ENCODE results near the gene EID1. TPM values are rescaled to one million over a fixed set of nuclear protein-coding genes. Genes with fewer than 3 reads are reported as not detected.

EID1 gene
- total RNA-seq, 2 donors from 2014 or later, result 67.5 to 96.9 TPM

DNA sequence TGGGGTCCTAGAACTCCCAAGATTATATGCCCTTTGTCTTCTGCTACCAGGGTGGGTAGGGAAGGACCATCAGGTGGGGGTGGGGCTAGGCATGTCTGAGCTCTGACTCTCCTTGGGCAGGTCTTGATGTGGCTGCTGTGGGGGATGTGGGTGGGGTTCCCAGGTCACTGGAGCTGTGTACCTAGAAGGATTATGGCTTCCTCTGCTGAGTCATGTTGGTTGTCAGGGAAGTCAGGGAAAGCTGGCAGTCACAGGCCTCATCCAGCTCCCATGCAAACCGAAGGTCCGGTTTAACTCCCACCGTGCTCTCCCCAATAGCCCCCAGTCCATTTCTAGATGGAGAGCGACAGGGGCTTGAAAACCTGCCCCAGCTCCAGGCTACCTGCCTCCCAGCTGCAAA lies 35.2 kb downstream of the EID1 start:
- H3K4me3 Mint-ChIP-seq, result no peak overlapping the region
- no peak for ATAC-seq (replicated peaks)
- H3K36me3 Mint-ChIP-seq (ENCODE audit: low read depth), result no peaks in the 10 kb centered on the region
- H3K27ac Mint-ChIP-seq, result no peak overlapping the region
- no peaks in the 10 kb centered on the region for H3K9me3 Mint-ChIP-seq
- H3K27me3 Mint-ChIP-seq, result peaks cover 18% of the 10 kb centered on the region
- H3K4me1 Mint-ChIP-seq, result no peaks in the 10 kb centered on the region

DNA sequence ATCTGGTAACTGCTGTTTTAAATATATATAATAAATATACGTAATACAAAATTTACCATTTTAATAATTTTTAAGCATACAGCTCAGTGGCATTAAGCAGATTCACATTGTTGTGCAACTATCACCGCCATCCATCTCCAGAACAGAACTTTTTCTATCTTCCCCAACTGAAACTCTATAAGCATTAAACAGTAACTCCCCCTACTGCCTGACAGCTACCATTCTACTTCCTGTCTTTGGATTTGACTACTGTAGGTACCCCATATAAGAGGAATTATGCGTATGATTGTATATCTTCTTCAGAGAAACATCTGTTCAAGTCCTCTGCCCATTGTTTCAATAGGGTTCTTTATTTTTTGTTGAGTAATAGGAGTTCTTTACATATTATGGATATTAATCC lies 36.8 kb downstream of the EID1 start:
- no peaks in the 10 kb centered on the region for H3K36me3 Mint-ChIP-seq (ENCODE audit: low read depth)
- H3K27ac Mint-ChIP-seq, result no peak overlapping the region
- no peaks in the 10 kb centered on the region for H3K4me1 Mint-ChIP-seq
- H3K4me3 Mint-ChIP-seq, result no peak overlapping the region
- H3K9me3 Mint-ChIP-seq, result no peaks in the 10 kb centered on the region
- peaks cover 25% of the 10 kb centered on the region for H3K27me3 Mint-ChIP-seq
- no peak for ATAC-seq (replicated peaks)

DNA sequence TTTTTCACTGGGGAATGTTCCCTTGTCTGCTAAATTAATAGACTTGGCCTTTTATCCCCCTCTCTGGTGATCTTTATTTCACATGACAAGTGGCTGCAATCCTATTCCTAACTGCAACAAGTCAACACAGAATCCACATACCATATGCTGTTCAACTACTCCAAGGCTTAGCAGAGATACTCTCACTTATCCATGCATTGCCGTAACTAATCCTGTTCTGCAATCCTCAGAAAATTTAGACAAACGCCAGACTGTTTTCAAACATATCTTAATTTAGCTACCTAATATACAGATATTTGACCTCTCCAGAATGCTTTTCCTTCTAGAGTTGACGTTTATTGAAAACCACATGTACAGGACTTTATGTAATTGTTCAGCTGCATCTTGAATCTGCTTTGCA lies 37.9 kb downstream of the EID1 start:
- Mint-ChIP-seq H3K27me3 (peaks cover 23% of the 10 kb centered on the region), H3K27ac (no peak overlapping the region), H3K36me3 (ENCODE audit: low read depth) (no peaks in the 10 kb centered on the region), H3K4me3 (no peak overlapping the region), H3K9me3 (no peaks in the 10 kb centered on the region), H3K4me1 (no peaks in the 10 kb centered on the region)
- no peak for ATAC-seq (replicated peaks)

DNA sequence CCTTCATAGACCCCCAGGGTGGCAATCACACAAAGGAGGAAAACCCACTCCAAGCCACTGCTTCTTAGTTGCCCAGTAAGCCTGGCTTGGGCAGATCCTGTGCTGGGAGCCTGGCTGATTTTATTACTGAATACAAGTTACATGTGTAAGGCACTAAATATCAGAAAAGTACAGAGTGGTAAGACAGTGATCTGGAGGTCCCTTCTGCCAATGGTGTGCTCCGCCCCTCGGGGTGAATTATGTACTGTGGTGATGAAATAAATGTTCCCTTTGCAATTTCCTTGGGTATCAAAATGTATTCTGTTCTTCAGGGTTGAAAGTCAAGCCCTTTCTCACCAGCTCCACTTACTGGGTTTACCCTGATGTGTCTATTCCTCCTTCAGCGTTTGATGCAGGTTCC lies 38.8 kb downstream of the EID1 start:
- no peak for ATAC-seq (replicated peaks)
- H3K36me3 Mint-ChIP-seq (ENCODE audit: low read depth), result no peaks in the 10 kb centered on the region
- no peak overlapping the region for H3K4me3 Mint-ChIP-seq
- no peaks in the 10 kb centered on the region for H3K4me1 Mint-ChIP-seq
- H3K27me3 Mint-ChIP-seq, result peaks cover 26% of the 10 kb centered on the region
- no peak overlapping the region for H3K27ac Mint-ChIP-seq
- no peaks in the 10 kb centered on the region for H3K9me3 Mint-ChIP-seq

DNA sequence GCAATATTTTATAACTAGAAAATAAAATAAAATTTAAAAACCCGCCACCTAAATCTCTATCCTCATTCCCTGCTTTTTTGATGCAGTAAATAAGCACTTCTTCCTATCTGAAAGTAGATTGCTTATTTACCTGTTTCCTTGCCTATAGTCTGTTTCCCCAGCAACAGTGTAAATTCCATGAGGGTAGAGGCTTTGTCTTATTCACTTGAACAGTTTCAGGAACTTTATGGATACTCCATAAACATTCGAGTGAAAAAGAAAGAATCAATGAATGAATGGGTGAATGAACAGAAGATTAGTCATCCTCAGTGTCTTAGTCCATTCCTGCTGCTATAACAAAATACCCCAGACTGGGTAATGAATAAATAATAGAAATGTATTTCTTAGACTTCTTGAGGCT lies 44.1 kb downstream of the EID1 start:
- Mint-ChIP-seq H3K27ac (no peak overlapping the region), H3K4me3 (no peak overlapping the region), H3K27me3 (peaks cover 32% of the 10 kb centered on the region), H3K9me3 (peaks cover 6% of the 10 kb centered on the region), H3K4me1 (peaks cover 11% of the 10 kb centered on the region), H3K36me3 (ENCODE audit: low read depth) (no peaks in the 10 kb centered on the region)
- no peak for ATAC-seq (replicated peaks)

DNA sequence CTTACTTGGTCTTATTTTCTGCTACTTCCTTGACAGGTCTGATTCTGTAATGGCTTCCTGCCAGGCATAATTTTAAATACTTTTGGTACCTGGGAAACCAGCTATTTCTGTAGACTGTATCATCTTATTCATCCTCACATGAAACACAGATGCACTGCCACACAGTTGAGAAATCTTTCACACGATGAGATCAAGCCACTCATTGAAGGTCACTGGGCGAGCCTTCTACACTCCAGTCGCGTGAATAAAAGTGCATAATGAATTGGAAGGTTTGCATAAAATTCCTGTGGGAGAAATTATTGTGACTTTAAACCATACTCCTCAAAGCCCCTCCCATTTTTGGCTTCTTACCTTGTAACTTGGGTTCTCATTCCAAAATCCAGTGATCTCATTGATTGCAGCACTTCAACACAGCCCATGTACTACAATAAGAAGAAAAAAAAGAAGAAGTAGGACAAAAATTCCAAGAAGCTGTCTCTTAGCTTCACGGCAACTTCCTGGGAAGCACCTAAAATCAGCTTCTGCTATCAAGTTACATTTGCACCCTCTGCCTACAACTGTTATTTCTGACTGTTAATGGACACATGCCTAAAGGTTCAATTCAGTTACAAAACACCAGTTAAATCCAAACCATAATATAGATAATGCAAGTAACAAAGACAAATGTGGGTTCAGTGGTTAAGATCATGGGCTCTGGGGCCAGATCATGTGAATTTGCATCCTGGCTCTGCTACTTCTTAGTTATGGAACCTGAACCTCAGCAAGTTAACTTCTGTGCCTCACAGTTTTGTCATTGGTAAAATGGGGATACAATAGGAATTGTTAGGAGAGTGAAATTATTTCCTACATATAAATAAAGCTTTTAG lies 46.8 kb downstream of the EID1 start:
- Mint-ChIP-seq H3K36me3 (ENCODE audit: low read depth) (no peaks in the 10 kb centered on the region), H3K4me3 (peak overlapping the region; percentile 46), H3K4me1 (peaks cover 30% of the 10 kb centered on the region), H3K27ac (peak overlapping the region; percentile 87), H3K9me3 (peaks cover 6% of the 10 kb centered on the region), H3K27me3 (peaks cover 27% of the 10 kb centered on the region)
- no peak for ATAC-seq (replicated peaks)

DNA sequence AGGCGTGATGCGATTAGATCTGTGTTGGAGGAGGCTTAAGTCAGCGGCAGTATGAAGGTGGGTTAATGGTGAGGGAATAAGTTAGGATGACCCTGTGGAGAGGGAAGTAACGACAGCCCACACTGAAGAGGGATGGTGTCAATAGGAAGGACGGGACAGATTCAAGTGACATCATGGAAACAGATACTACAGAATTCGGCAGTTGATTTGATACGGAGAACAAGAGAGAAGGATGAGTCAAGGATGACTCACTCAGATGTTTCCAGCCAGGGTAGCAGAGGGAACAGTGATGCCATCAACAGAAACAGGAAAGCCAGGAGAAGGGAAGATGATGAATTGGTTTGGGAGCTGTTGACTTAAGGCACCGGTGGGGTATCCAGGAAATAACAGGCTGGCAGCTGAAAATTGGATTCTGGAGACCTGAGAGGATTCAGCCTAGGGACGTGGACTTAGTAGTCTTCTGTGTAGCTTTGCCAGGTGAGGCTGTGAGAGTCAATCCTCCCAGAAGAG lies 47.8 kb downstream of the EID1 start:
- Mint-ChIP-seq H3K27ac (peak overlapping the region; percentile 87), H3K4me1 (peaks cover 30% of the 10 kb centered on the region), H3K4me3 (peak overlapping the region; percentile 46), H3K27me3 (peaks cover 24% of the 10 kb centered on the region), H3K9me3 (peaks cover 6% of the 10 kb centered on the region), H3K36me3 (ENCODE audit: low read depth) (no peaks in the 10 kb centered on the region)
- peak; percentile 63 for ATAC-seq (replicated peaks)

DNA sequence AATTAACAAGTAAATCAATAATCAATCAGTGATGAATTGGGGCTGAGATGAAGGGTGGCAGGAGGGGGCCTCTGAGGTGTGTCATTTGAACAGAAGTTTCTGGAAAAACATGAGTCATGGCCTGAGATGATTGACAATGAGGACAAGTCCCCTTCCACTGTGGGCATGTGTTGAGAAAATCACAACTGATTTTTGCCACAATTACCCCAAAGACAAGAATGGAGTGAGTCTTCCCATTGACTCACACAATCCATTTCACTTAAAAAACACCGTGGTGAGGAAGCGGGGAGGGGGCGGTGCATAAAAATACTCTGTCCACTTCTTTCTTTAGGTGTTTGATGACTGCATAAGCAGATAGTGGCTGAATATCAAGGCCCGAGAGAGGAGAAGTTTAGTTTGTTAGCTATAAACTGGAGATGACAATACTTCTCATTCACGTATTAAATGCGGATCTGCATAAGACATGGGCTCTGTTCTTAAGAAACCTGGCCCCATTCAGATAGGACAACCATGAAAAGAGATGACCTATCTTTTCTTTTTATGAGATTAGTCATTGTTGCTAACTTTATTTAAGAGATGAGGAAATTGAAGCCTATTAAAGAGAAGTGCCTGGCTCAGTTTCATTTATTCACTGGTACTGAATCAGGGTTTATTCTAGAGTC lies 51.1 kb downstream of the EID1 start:
- peak overlapping the region; percentile 41 for H3K4me3 Mint-ChIP-seq
- H3K27me3 Mint-ChIP-seq, result peaks cover 26% of the 10 kb centered on the region
- H3K9me3 Mint-ChIP-seq, result peaks cover 6% of the 10 kb centered on the region
- no peaks in the 10 kb centered on the region for H3K36me3 Mint-ChIP-seq (ENCODE audit: low read depth)
- H3K4me1 Mint-ChIP-seq, result peaks cover 30% of the 10 kb centered on the region
- H3K27ac Mint-ChIP-seq, result peak overlapping the region; percentile 86
- peak; percentile 79 for ATAC-seq (replicated peaks)

DNA sequence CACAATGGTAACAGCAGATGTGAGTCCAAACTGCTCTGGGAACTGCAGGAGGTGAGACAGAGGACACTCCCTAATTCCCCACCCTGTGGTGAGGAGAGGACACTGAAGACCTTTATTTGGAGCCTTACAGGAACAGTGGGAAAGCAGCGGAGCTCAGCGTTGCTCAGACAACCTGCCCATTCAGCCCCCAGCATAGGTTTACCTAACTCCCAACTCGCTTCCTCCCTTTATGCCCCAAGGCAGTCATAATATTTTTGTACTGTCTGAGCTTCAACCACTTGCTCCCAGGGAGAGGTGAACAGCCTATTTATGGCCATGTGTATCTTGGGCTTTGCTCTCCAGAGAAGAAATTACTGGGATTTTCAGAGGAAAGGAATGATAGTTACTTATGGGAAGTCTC lies 51.7 kb downstream of the EID1 start:
- Mint-ChIP-seq H3K27me3 (peaks cover 26% of the 10 kb centered on the region), H3K4me3 (peak overlapping the region; percentile 41), H3K9me3 (peaks cover 6% of the 10 kb centered on the region), H3K4me1 (peaks cover 30% of the 10 kb centered on the region), H3K27ac (peak overlapping the region; percentile 86), H3K36me3 (ENCODE audit: low read depth) (no peaks in the 10 kb centered on the region)
- ATAC-seq (replicated peaks), result no peak

Other genes with a start within 250 kb of the EID1 start
- 1 to 10 TPM in 1 of 2 donors, under 1 TPM in 1; 0.91 to 1.6 TPM for gene FBN1, start 232.4 kb upstream of the EID1 start, total RNA-seq
- gene CEP152, start 67.1 kb upstream of the EID1 start, total RNA-seq, result 10 to 100 TPM; 26.7 to 34.0 TPM
- 1 to 10 TPM; 1.0 TPM for gene SHC4, start 85.8 kb downstream of the EID1 start, total RNA-seq
- gene SECISBP2L, start 168.3 kb downstream of the EID1 start, total RNA-seq, result 10 to 100 TPM; 20.1 to 40.2 TPM